OCI-LY7 (cell line): ENCODE data around the gene EXOC4. TPM values are rescaled to one million over a fixed set of nuclear protein-coding genes. Genes with fewer than 3 reads are reported as not detected.

Experiments used
- BruUV-seq: library from RNA; stranded (reverse); fragments of 400-500 nt; replicated peaks from 2 replicates; lab custom pipeline; 2021; lab: Mats Ljungman, UMichigan
- CTCF ChIA-PET: fragments of 300-600 bp; sonication (Branson Sonifier 250); formaldehyde crosslinking; loops from one replicate; lab custom pipeline; 2022; ENCODE audit warnings: antibody characterized with exemption; ENCODE audit not compliant: unreplicated experiment; lab: Charles Lee
- POLR2A ChIA-PET: fragments of 300-600 bp; sonication (Branson Sonifier 250); formaldehyde crosslinking; loops from one replicate; lab custom pipeline; 2022; ENCODE audit warnings: antibody characterized with exemption; lab: Charles Lee
- DNase-seq: peaks from one replicate; pipeline ENCODE4 v3.0.0-alpha.2; 2015; ENCODE audit warnings: low spot score
- H2AFZ ChIP-seq: fragments of 200-600 bp; sonication (generic), shearing (Covaris generic); 2 replicates; pipeline ENCODE4 v1.6.1; 2014; ENCODE audit warnings: mild to moderate bottlenecking, antibody characterized with exemption, low read length, moderate library complexity
- H3K27ac ChIP-seq: fragments of 200-600 bp; sonication (generic); 2 replicates; pipeline ENCODE4 v1.5.1; 2014; ENCODE audit warnings: mixed run types, low read depth, mild to moderate bottlenecking, moderate library complexity, low read length, inconsistent platforms; ENCODE audit not compliant: poor library complexity, severe bottlenecking
- H3K36me3 ChIP-seq: fragments of 200-600 bp; sonication (generic); 2 replicates; pipeline ENCODE4 v1.6.1; 2014; ENCODE audit warnings: mild to moderate bottlenecking, antibody characterized with exemption, low read length, moderate library complexity, mixed read lengths; ENCODE audit not compliant: insufficient read depth
- H3K4me1 ChIP-seq: fragments of 200-600 bp; sonication (generic); 2 replicates; pipeline ENCODE4 v1.5.1; 2014; ENCODE audit warnings: mild to moderate bottlenecking, low read length; ENCODE audit not compliant: insufficient read depth, poor library complexity, severe bottlenecking
- H3K4me2 ChIP-seq: fragments of 200-600 bp; sonication (generic); 2 replicates; pipeline ENCODE4 v1.6.1; 2014; ENCODE audit warnings: mild to moderate bottlenecking, low read length
- H3K4me3 ChIP-seq: fragments of 200-600 bp; sonication (generic); 2 replicates; pipeline ENCODE4 v1.5.1; 2014; ENCODE audit warnings: mild to moderate bottlenecking, low read depth, low read length; ENCODE audit not compliant: poor library complexity, severe bottlenecking
- H3K79me2 ChIP-seq: fragments of 200-600 bp; sonication (generic); 2 replicates; pipeline ENCODE4 v1.6.1; 2016; ENCODE audit warnings: low read depth, mild to moderate bottlenecking, low read length, moderate library complexity, mixed read lengths; ENCODE audit not compliant: insufficient read depth
- H3K9me2 ChIP-seq: fragments of 200-600 bp; sonication (generic); 2 replicates; pipeline ENCODE4 v1.6.1; 2016; ENCODE audit warnings: mild to moderate bottlenecking, low read length, mixed read lengths; ENCODE audit not compliant: insufficient read depth
- H3K9me3 ChIP-seq: fragments of 200-600 bp; sonication (generic); 2 replicates; pipeline ENCODE4 v1.6.1; 2014; ENCODE audit warnings: mild to moderate bottlenecking, mixed run types, low read length, mixed read lengths
- H4K20me1 ChIP-seq: fragments of 200-600 bp; sonication (generic); 2 replicates; pipeline ENCODE4 v1.6.1; 2014; ENCODE audit warnings: mild to moderate bottlenecking, antibody characterized with exemption, low read length, moderate library complexity, mixed read lengths; ENCODE audit not compliant: insufficient read depth
- CTCF ChIP-seq: fragments of 200-600 bp; sonication (generic); conservative IDR thresholded peaks from 2 replicates; pipeline ENCODE4 v1.5.1; 2014; ENCODE audit warnings: mild to moderate bottlenecking, antibody characterized with exemption, low read length, moderate library complexity, mixed read lengths
- EZH2phosphoT487 ChIP-seq: fragments of 200-600 bp; sonication (generic); IDR thresholded peaks from 2 replicates; pipeline ENCODE4 v1.6.1; 2018; ENCODE audit warnings: low read depth, borderline replicate concordance, mild to moderate bottlenecking, mixed run types, antibody characterized with exemption, low read length, moderate library complexity, mixed read lengths
- intact Hi-C: fragments of 100-400 bp; cut with micrococcal nuclease; formaldehyde crosslinking; loops from one replicate; pipeline ENCODE4 v1.10.0; 2022; ENCODE audit not compliant: unreplicated experiment
- total RNA-seq, 2 experiments: library from RNA; depleted of rRNA in 1 of 2; stranded (reverse); fragments of >200 nt in 1 of 2; shearing (Covaris generic) in 1 of 2; gene quantifications; 2 replicates each; pipeline ENCODE4 v1.2.3, GENCODE V29; 2014 to 2022

The EXOC4 gene
- total RNA-seq, 2 experiments from 2014 or later, result 75.1 to 93.2 TPM

GRCh38 chr7:133353775-133354174 is 100.9 kb downstream of the EXOC4 start:
- Histone ChIP-seq H3K4me1 (no peaks in the 10 kb centered on the region), H3K9me2 (no peaks in the 10 kb centered on the region), H3K4me2 (no peak overlapping the region), H3K27ac (no peak overlapping the region), H3K79me2 (no peaks in the 10 kb centered on the region), H4K20me1 (no peaks in the 10 kb centered on the region), H3K4me3 (no peak overlapping the region), H3K9me3 (0 out of 2 replicates have a peak, but pooled peaks cover 5% of the 10 kb centered on the region), H2AFZ (no peak overlapping the region), H3K36me3 (no peaks in the 10 kb centered on the region)
- intact Hi-C loops, result no loop called here
- no peak for DNase-seq
- ChIA-PET CTCF (no interaction called here), POLR2A (interaction anchor here (0.7 kb wide), 1 partner anchor 873 kb away, joined by 3 read pairs; no protein-coding TSS in a partner anchor)
- BruUV-seq, result no TSS peak
- no peak for TF ChIP-seq CTCF
- TF ChIP-seq EZH2phosphoT487, result no peak

- H2AFZ ChIP-seq, result no peak overlapping the region
- H3K9me2 ChIP-seq, result no peaks in the 10 kb centered on the region
- CTCF ChIA-PET, result no interaction called here
- H3K36me3 ChIP-seq, result no peaks in the 10 kb centered on the region
- POLR2A ChIA-PET, result no interaction called here
- H3K4me2 ChIP-seq, result no peak overlapping the region
- H3K27ac ChIP-seq, result no peak overlapping the region
- no peaks in the 10 kb centered on the region for H3K79me2 ChIP-seq
- intact Hi-C loops, result no loop called here
- no peak overlapping the region for H3K4me3 ChIP-seq
- no peaks in the 10 kb centered on the region for H3K4me1 ChIP-seq
- no peak for DNase-seq
- no peak for TF ChIP-seq CTCF
- no peak for TF ChIP-seq EZH2phosphoT487
- 0 out of 2 replicates have a peak, but pooled peaks cover 5% of the 10 kb centered on the region for H3K9me3 ChIP-seq
- BruUV-seq, result no TSS peak
- H4K20me1 ChIP-seq, result no peaks in the 10 kb centered on the region
Measured at GRCh38 chr7:133354546-133355324, 101.9 kb downstream of the EXOC4 start.

- CTCF ChIA-PET, result no interaction called here
- 0 out of 2 replicates have a peak, but pooled peaks cover 5% of the 10 kb centered on the region for H3K9me3 ChIP-seq
- BruUV-seq, result no TSS peak
- TF ChIP-seq CTCF (no peak), EZH2phosphoT487 (no peak)
- H3K4me2 ChIP-seq, result no peak overlapping the region
- H3K4me1 ChIP-seq, result no peaks in the 10 kb centered on the region
- DNase-seq, result no peak
- no peak overlapping the region for H2AFZ ChIP-seq
- H4K20me1 ChIP-seq, result no peaks in the 10 kb centered on the region
- H3K27ac ChIP-seq, result no peak overlapping the region
- H3K4me3 ChIP-seq, result no peak overlapping the region
- H3K9me2 ChIP-seq, result no peaks in the 10 kb centered on the region
- POLR2A ChIA-PET, result no interaction called here
- intact Hi-C loops, result no loop called here
- no peaks in the 10 kb centered on the region for H3K36me3 ChIP-seq
- H3K79me2 ChIP-seq, result no peaks in the 10 kb centered on the region
Measured at GRCh38 chr7:133355325-133355708, 102.4 kb downstream of the EXOC4 start.
